ENCODE results near the gene BTNL9. TPM values are rescaled to one million over a fixed set of nuclear protein-coding genes. Genes with fewer than 3 reads are reported as not detected.

The BTNL9 gene
- polyA plus RNA-seq, 1 donor from 2014 or later: 13.9 TPM

GRCh38 chr5:181108578-181109165, 68.6 kb downstream of the BTNL9 start:
- peaks cover 23% of the 10 kb centered on the region for H3K27me3 ChIP-seq (ENCODE audit: insufficient read depth, low read depth, low read length)
- TF ChIP-seq POLR2AphosphoS5 (IDR thresholded peaks at IDR 0.05) (no peak), REST (IDR thresholded peaks at IDR 0.05; ENCODE audit: borderline replicate concordance) (no peak)
- no peaks in the 10 kb centered on the region for H3K36me3 ChIP-seq (ENCODE audit: insufficient read depth, low read length)

GRCh38 chr5:181109489-181110013, 69.5 kb downstream of the BTNL9 start:
- no peak overlapping the region for H3K4me3 ChIP-seq (ENCODE audit: low read length)
- no peak overlapping the region for H3K9ac ChIP-seq (ENCODE audit: low read length)
- H3K27ac ChIP-seq (ENCODE audit: low read length): no peak overlapping the region
- H3K9me2 ChIP-seq (ENCODE audit: insufficient read depth, low read length): no peaks in the 10 kb centered on the region
- H3F3A ChIP-seq (ENCODE audit: insufficient read depth, low read length, poor library complexity, severe bottlenecking): no peaks in the 10 kb centered on the region
- no peaks in the 10 kb centered on the region for H3K79me2 ChIP-seq (replicated peaks; ENCODE audit: insufficient read depth, low read length)
- no peaks in the 10 kb centered on the region for H3K36me3 ChIP-seq (ENCODE audit: insufficient read depth, low read length)
- TF ChIP-seq POLR2AphosphoS5 (IDR thresholded peaks at IDR 0.05) (no peak), CTCF (IDR thresholded peaks at IDR 0.05; ENCODE audit: poor library complexity, severe bottlenecking) (no peak), SMC3 (conservative IDR thresholded peaks at IDR 0.05; ENCODE audit: poor library complexity) (no peak), REST (IDR thresholded peaks at IDR 0.05; ENCODE audit: borderline replicate concordance) (no peak), EP300 (conservative IDR thresholded peaks at IDR 0.05; ENCODE audit: poor library complexity, severe bottlenecking) (no peak), MXI1 (conservative IDR thresholded peaks at IDR 0.05; ENCODE audit: poor library complexity, severe bottlenecking) (no peak)
- no peak overlapping the region for H2AFZ ChIP-seq (ENCODE audit: low read depth, low read length)
- no peaks in the 10 kb centered on the region for H4K20me1 ChIP-seq (ENCODE audit: insufficient read depth)
- no peak overlapping the region for H3K4me2 ChIP-seq (ENCODE audit: low read length)
- peaks cover 26% of the 10 kb centered on the region for H3K27me3 ChIP-seq (ENCODE audit: insufficient read depth, low read depth, low read length)
- H3K9me3 ChIP-seq (ENCODE audit: low read length): peaks cover 6% of the 10 kb centered on the region

More at GRCh38 chr5:181108578-181109165, 68.6 kb downstream of the BTNL9 start:
- Histone ChIP-seq H3K9me2 (ENCODE audit: insufficient read depth, low read length) (no peaks in the 10 kb centered on the region), H3F3A (ENCODE audit: insufficient read depth, low read length, poor library complexity, severe bottlenecking) (no peaks in the 10 kb centered on the region), H3K4me3 (ENCODE audit: low read length) (no peak overlapping the region), H4K20me1 (ENCODE audit: insufficient read depth) (no peaks in the 10 kb centered on the region), H3K79me2 (replicated peaks; ENCODE audit: insufficient read depth, low read length) (no peaks in the 10 kb centered on the region), H3K9me3 (ENCODE audit: low read length) (no peaks in the 10 kb centered on the region), H3K27ac (ENCODE audit: low read length) (no peak overlapping the region), H3K9ac (ENCODE audit: low read length) (no peak overlapping the region), H2AFZ (ENCODE audit: low read depth, low read length) (no peak overlapping the region), H3K4me2 (ENCODE audit: low read length) (no peak overlapping the region)

Measured in neural cell (in vitro differentiated cells).